Cardiac atrium fibroblast (primary cell): ENCODE results near the gene NUDT22. TPM values are rescaled to one million over a fixed set of nuclear protein-coding genes. Genes with fewer than 3 reads are reported as not detected.

Source experiments
- total RNA-seq: library from RNA; depleted of rRNA; stranded (reverse); fragments of >200 nt; gene quantifications from 2 replicates; pipeline ENCODE4 v1.2.3, GENCODE V29; 2015

The NUDT22 gene, protein sequence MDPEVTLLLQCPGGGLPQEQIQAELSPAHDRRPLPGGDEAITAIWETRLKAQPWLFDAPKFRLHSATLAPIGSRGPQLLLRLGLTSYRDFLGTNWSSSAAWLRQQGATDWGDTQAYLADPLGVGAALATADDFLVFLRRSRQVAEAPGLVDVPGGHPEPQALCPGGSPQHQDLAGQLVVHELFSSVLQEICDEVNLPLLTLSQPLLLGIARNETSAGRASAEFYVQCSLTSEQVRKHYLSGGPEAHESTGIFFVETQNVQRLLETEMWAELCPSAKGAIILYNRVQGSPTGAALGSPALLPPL
- 54.9 and 70.6 TPM in 2 replicates for total RNA-seq

DNA sequence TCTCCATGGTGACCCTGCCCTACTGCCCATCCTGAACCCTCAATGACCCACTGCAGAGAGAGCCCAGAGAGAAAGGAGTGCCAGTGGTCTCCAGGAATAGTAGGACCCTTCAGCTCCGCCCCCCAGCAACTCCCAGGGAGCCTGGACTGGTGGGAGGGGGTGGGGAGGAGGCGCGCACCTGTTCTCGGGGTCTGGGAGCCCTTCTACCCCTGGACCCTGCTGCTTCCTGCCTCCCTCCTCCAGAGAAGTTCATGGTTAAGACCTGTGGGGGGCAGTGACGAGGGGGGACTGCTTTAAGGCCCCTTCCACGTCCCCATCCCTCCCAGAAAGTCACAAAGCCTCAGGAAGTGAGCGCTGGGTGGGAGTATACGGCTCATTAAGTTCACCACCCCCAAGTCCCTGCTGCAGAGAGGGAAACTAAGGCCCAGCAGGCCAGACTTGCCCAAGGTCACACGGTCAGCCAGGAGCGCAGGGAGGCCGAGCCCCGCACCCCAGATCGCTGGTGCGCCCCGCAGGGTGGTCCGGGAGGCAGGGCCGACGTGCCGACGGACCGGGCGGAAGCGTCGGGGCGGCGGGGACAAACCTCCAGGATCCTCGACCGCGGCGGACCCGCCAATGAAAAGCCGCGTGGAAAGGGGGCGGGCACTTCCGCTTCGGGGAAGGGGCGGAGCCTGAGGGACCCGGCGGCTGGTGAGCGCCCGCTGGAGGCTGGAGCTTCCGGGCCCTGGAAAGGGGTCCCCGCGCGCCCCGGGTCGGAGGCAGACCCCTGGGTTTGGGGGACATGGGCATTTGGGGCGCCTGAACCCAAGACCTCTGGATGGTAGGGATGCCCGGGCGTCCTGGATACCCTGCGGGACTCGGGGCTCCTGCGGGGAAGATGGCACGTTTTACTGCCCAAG lies at the start of gene NUDT22, which contains the start of gene TRPT1:
Gene NUDT22 (plus strand): TSS at position 667 of the 899 bp plus-strand sequence. CDS start 379 bp downstream, outside the sequence.
Gene TRPT1 (minus strand): TSS at position 579 of the 899 bp plus-strand sequence. CDS start 326 bp downstream, at position 253.

DNA sequence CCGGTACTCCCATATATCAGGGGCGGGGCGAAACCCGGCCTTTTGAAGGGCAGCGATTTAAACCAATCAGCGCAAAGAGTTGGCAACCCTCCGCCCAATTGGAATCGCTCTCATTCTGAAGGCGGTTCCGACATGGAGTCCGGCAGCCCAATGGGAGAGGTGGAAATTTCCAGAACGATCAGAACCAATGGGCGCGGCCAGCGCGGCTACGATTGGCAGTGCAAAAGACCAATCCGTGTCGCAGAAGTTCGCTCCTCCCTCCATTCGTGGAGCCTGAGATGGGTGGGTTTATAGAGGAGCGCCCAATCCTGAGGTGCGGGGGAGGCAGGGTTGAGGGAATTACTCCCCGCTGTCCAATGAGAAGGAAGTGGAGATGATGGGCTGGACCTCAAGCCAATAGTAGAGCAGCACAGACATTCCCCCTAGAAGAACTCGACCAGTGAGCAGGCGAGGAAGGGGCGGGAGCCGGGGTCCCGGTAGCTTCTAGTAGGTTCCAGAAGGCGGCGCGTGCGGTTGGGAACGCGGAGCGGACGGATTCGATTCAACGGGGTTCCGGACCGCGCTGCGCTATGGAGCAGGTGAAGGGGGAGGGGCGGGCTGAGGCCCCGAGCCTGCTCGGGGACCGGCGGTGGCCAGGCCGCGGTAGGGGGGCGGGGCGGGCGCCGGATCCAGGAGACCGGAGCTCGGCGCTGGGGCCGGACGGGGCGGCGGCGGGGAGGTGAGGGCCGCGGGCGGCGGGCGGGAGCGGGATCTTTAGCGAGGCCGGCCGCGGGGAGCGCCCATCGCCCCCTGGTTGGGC lies 40.2 kb upstream of the NUDT22 start, which contains the start of gene STIP1:
Gene STIP1 (plus strand): TSS at position 479 of the 799 bp plus-strand sequence. CDS start 91 bp downstream, at position 570.

DNA sequence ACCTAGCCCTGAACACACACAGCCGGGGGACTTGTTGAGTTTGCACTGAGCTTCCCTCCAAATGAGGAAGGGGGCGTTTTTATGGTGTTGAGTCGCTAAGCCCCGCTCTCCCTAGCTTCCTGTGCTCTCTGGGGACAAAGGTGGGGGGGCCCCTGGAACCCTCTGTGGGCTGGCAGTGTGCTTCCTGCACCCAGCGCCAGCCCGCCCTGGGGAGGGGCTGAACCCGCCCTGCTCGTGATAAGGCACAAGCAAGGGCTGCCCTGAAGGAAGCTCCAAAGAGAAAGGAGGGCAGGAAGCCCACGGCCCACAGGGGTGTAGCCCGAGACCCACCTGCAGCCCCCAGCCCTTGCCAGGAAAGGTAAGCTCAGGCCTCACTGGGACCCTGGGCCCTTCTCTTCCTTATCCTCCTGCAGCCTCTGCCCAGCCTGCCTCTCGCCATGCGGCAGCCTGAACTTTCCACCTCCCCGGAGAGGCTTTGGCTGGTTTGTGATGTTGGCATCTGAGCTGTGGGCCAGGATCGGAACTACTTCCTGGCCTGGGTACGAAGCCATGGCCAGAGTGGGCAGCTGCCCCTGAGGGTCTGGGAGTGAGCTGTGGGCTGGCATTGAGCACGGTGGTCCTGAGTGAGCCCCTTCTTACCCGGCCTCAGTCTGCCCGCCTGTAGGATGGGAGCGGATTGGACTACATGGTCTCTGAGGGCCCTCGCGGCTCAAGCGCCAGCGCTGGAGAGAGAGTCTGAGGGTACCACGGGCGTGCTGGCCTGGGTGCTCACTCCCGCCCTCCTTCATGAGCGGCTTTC lies 19.4 kb upstream of the NUDT22 start, which contains the start of gene FERMT3:
Gene FERMT3 (plus strand): TSS at position 265 of the 799 bp plus-strand sequence. CDS start 644 bp downstream, outside the sequence.

GRCh38 chr11:64230171-64230984 lies 4.3 kb downstream of the NUDT22 start, which contains the start of gene DNAJC4:
Gene DNAJC4 (plus strand): TSS chr11:64230548. CDS start chr11:64230855, 307 bp downstream.

DNA sequence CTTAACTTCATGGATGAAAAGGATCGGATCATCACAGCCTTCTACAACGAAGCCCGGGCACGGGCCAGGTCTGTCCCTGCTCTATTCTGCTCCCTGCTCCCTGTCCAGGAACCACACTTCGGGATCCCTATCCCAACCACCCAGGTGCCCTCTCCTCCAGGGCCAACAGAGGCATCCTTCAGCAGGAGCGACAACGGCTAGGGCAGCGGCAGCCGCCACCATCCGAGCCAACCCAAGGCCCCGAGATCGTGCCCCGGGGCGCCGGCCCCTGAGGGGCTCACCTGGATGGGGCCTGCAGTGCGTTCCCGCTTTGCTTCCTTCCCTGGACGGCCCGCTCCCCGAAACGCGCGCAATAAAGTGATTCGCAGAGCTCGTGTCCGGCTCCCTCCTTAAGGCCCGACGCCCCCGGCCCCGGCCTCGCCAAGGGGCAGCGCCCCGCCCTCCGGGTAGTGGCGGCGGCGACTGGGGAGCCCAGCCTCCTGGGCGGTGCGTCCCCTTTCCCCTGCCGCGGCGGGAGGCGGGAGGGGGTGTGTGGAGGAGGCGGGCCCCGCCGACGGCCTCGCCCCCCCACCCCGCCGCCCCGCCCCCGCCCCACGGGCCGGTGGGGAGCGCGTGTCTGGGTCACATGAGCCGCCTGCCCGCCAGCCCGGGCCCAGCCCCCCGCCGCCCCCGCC lies 8.0 kb downstream of the NUDT22 start, which contains the start of gene VEGFB:
Gene VEGFB (plus strand): TSS at position 672 of the 674 bp plus-strand sequence. CDS start 250 bp downstream, outside the sequence.

GRCh38 chr11:64240435-64241240 lies 14.6 kb downstream of the NUDT22 start, which contains the start of gene FKBP2:
Gene FKBP2 (plus strand): TSS chr11:64241095. CDS start chr11:64242388, 1,293 bp downstream.

GRCh38 chr11:64246871-64247728 lies 21.0 kb downstream of the NUDT22 start, which contains the start of gene PPP1R14B:
Gene PPP1R14B (minus strand): TSS chr11:64246943. CDS start chr11:64246673, 270 bp downstream.

DNA sequence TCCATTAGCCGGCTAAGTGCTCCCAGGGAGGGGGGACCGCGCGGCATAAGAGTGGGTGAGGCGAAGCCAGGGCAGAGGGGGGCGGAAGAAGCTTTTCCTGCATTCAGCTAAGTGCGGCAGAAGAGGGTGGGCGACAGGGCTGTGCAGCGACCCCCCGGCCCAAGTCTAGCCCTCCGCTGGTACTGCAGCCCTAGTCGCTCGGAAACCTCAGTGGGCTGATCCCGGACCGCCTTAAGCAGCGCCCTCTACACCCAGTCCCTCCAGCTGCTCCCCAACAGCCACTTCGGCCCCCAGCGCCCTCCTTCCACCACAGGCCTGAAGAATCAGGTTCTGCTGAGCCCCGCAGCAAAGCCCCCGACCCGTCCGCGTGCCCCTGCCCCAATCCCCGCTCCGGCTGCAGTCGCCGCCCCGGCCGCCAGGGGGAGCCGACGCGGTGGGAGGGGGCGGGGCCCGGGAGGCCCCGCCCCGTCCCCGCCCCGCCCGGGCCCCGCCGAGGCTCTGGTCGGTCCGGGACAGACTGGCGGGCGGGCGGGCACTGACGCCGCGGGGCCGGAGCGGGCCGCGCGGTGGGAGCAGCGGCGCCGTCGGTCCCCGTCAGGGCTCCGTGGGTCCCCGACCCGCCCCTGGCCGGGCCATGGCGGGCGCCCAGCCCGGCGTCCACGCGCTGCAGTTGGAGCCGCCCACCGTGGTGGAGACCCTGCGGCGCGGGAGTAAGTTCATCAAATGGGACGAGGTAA lies 25.1 kb downstream of the NUDT22 start, which contains the start of gene PLCB3:
Gene PLCB3 (plus strand): TSS at position 515 of the 737 bp plus-strand sequence. CDS start 120 bp downstream, at position 635.

Other genes with a start within 250 kb of the NUDT22 start
- 62.6 and 68.4 TPM in 2 replicates for gene OTUB1, start 239.8 kb upstream of the NUDT22 start, total RNA-seq
- under 0.01 and 1.1 TPM in 2 replicates for gene FLRT1, start 190.3 kb upstream of the NUDT22 start, total RNA-seq
- gene MACROD1, start 60.2 kb upstream of the NUDT22 start, total RNA-seq, result 13.1 and 16.1 TPM in 2 replicates
- gene STIP1, start 40.1 kb upstream of the NUDT22 start, total RNA-seq, result 116 and 128 TPM in 2 replicates
- 9.2 and 13.1 TPM in 2 replicates for gene FERMT3, start 19.6 kb upstream of the NUDT22 start, total RNA-seq
- gene TRPT1, start 88 bp upstream of the NUDT22 start, total RNA-seq, result 87.0 and 88.8 TPM in 2 replicates
- 8.3 and 30.5 TPM in 2 replicates for gene DNAJC4, start 4.3 kb downstream of the NUDT22 start, total RNA-seq
- gene VEGFB, start 8.3 kb downstream of the NUDT22 start, total RNA-seq, result 31.3 and 47.3 TPM in 2 replicates
- 71.8 and 82.0 TPM in 2 replicates for gene FKBP2, start 14.8 kb downstream of the NUDT22 start, total RNA-seq
- gene PPP1R14B, start 20.7 kb downstream of the NUDT22 start, total RNA-seq, result 200 and 229 TPM in 2 replicates
- gene PLCB3, start 25.3 kb downstream of the NUDT22 start, total RNA-seq, result 37.4 and 38.3 TPM in 2 replicates
- 81.2 and 101 TPM in 2 replicates for gene BAD, start 58.4 kb downstream of the NUDT22 start, total RNA-seq
- 31.2 and 50.1 TPM in 2 replicates for gene GPR137, start 59.6 kb downstream of the NUDT22 start, total RNA-seq
- gene KCNK4, start 65.0 kb downstream of the NUDT22 start, total RNA-seq, result not detected in 2 replicates
- not detected in 2 replicates for gene CATSPERZ, start 74.1 kb downstream of the NUDT22 start, total RNA-seq
- gene ESRRA, start 79.2 kb downstream of the NUDT22 start, total RNA-seq, result 39.2 and 43.6 TPM in 2 replicates
- 186 and 201 TPM in 2 replicates for gene TRMT112, start 91.3 kb downstream of the NUDT22 start, total RNA-seq
- gene PRDX5, start 91.8 kb downstream of the NUDT22 start, total RNA-seq, result 351 and 374 TPM in 2 replicates
- 2.4 TPM in 1 of 2 replicates, not detected in the other for gene CCDC88B, start 113.9 kb downstream of the NUDT22 start, total RNA-seq
- 42.6 and 61.0 TPM in 2 replicates for gene RPS6KA4, start 132.9 kb downstream of the NUDT22 start, total RNA-seq